Osteoblast (primary cell): Measurements from ENCODE around the gene SOX10. TPM values are rescaled to one million over a fixed set of nuclear protein-coding genes. Genes with fewer than 3 reads are reported as not detected.

Experiments
- DNase-seq: peaks from one replicate; pipeline ENCODE4 v3.0.0; 2011; ENCODE audit warnings: low spot score, mixed read lengths; ENCODE audit not compliant: insufficient read length; ENCODE audit errors: missing footprints
- H2AFZ ChIP-seq: 2 replicates; pipeline ENCODE4 v1.6.0; 2011; ENCODE audit warnings: mild to moderate bottlenecking, low read length
- H3K27ac ChIP-seq: 2 replicates; pipeline ENCODE4 v1.5.1; 2011; ENCODE audit warnings: mild to moderate bottlenecking, low read depth, low read length, moderate library complexity
- H3K27me3 ChIP-seq: 2 replicates; pipeline ENCODE4 v1.6.0; 2012; ENCODE audit warnings: mild to moderate bottlenecking, control low read depth, inconsistent platforms, low read length, moderate library complexity; ENCODE audit not compliant: insufficient read depth
- H3K36me3 ChIP-seq: 2 replicates; pipeline ENCODE4 v1.5.1; 2011; ENCODE audit warnings: mild to moderate bottlenecking, low read length, control low read depth, moderate library complexity; ENCODE audit not compliant: insufficient read depth
- H3K4me1 ChIP-seq: 2 replicates; pipeline ENCODE4 v1.5.1; 2011; ENCODE audit warnings: mild to moderate bottlenecking, low read length, control low read depth, moderate library complexity; ENCODE audit not compliant: insufficient read depth
- H3K4me2 ChIP-seq: 2 replicates; pipeline ENCODE4 v1.6.0; 2011; ENCODE audit warnings: mild to moderate bottlenecking, low read length; ENCODE audit not compliant: insufficient read depth
- H3K4me3 ChIP-seq: fragments of 200-600 bp; sonication (generic); 3 replicates; pipeline ENCODE4 v1.5.1; 2012; ENCODE audit warnings: mild to moderate bottlenecking, low read length, inconsistent platforms; ENCODE audit not compliant: insufficient read depth
- H3K79me2 ChIP-seq: 2 replicates; pipeline ENCODE4 v1.6.0; 2012; ENCODE audit warnings: mild to moderate bottlenecking, low read length, control low read depth, inconsistent platforms; ENCODE audit not compliant: insufficient read depth
- H3K9me3 ChIP-seq: 2 replicates; pipeline ENCODE4 v1.5.1; 2011; ENCODE audit warnings: low read depth, low read length, control low read depth
- H4K20me1 ChIP-seq: 2 replicates; pipeline ENCODE4 v1.6.0; 2012; ENCODE audit warnings: mild to moderate bottlenecking, low read length, control low read depth; ENCODE audit not compliant: insufficient read depth
- total RNA-seq: library from RNA; depleted of rRNA; stranded (reverse); fragments of >200 nt; gene quantifications from 2 replicates; pipeline ENCODE4 v1.2.3, GENCODE V29; 2012
- TF ChIP-seq, protein P1 (sequence below): IDR thresholded peaks from 2 replicates; pipeline ENCODE4 v1.5.1; 2011; ENCODE audit warnings: mild to moderate bottlenecking, low read depth, low read length, moderate library complexity; ENCODE audit errors: extremely low read depth

The SOX10 gene
- total RNA-seq = not detected in 2 replicates

DNA sequence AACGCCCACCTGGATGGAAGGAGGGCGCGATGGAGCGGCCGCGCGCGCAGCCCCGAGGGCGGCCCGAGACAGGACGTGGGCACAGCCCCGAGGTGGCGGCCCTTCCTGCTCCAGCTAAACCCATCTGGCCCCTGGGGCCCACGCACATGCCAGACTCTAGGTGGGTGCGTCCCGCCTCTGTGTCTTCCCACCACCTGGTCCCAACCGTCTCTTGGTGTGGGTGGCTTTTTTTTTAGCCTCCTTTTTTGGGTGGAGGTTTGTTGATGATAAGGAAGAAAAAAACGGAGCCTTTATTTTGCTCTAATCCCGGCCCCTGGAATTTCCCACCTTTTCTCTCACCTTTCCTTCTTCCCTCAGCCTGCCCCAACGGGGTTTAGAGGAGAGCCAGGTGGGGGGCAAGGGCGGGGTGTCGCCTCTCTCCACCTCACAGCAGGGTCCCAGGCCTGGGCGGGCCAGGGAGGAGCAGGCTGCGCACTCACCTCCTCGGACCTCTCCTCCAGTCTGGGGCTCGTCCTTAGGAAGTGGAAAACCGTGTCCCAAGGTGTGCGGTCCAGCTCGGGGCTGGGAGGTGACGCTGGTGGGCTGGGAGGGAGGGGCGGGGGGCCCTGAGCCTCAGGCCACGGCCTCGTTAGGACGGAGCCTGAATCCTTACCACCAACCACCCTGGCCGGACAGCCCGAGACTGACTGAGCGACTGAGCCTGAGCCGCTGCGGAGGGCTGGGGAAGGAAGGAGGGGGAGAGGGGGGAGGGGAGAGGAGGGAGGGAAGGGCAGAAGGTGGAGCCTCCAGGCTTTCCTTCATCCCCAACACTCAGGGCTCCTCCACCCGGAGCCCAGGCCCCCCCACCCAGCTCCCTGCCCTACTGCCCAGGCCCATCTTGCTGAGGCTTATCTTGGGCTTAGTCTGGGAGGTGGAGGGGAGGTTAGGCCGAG, at the start of gene SOX10:
TSS of gene SOX10 (minus strand) at position 696 of the 932 bp plus-strand sequence. CDS start 771 bp downstream, outside the sequence.
- H3K36me3 ChIP-seq = no peaks in the 10 kb centered on the region
- H3K9me3 ChIP-seq = no peaks in the 10 kb centered on the region
- H3K27me3 ChIP-seq = no peaks in the 10 kb centered on the region
- TF ChIP-seq, protein P1, sequence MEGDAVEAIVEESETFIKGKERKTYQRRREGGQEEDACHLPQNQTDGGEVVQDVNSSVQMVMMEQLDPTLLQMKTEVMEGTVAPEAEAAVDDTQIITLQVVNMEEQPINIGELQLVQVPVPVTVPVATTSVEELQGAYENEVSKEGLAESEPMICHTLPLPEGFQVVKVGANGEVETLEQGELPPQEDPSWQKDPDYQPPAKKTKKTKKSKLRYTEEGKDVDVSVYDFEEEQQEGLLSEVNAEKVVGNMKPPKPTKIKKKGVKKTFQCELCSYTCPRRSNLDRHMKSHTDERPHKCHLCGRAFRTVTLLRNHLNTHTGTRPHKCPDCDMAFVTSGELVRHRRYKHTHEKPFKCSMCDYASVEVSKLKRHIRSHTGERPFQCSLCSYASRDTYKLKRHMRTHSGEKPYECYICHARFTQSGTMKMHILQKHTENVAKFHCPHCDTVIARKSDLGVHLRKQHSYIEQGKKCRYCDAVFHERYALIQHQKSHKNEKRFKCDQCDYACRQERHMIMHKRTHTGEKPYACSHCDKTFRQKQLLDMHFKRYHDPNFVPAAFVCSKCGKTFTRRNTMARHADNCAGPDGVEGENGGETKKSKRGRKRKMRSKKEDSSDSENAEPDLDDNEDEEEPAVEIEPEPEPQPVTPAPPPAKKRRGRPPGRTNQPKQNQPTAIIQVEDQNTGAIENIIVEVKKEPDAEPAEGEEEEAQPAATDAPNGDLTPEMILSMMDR = no peak
- H2AFZ ChIP-seq = no peak within 1 kb of the TSS
- no peak within 1 kb of the TSS for H3K27ac ChIP-seq
- DNase-seq = peak; percentile 81
- H3K4me1 ChIP-seq = no peaks in the 10 kb centered on the region
- no peak within 1 kb of the TSS for H3K4me2 ChIP-seq
- H3K79me2 ChIP-seq = no peaks in the 10 kb centered on the region
- peaks cover 5% of the 10 kb centered on the region for H4K20me1 ChIP-seq
- H3K4me3 ChIP-seq = no peak within 1 kb of the TSS

DNA sequence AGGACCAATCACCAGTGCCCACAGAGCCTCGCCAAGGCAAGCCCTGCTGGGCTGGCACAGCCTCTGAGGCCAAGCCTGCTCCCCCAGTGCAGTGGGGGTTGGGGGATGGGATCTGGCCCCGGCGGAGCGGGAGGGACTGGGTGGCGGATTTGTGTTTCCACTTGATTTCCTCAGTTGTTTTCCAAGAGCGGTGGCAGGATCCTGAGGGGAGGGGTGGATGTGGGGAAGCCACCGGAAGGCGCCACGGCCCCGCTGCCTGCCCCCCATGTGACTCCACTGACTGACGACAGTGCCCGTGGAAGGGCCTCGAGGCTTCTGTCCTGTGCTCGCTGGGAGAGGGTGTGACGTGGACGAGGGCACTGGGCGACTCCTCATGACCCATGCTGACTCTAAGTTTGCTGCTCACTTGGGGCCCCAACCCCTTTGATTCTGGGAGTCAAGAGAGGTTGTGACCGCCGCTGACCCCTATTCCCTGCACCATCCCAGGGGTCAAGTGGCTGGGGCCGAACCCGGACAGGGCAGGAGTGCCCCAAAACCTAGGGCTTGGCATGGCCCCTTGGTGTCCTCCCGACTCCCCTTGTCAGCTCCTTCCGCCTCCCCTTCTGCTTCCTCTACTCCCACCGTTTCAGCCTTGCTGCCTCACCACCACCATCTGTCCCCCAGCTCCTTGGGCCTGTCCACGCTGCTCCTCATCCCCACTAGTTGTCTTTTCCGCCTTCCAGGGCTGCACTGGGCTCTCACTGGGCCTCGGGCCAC, 49.3 kb upstream of the SOX10 start:
- H4K20me1 ChIP-seq = no peaks in the 10 kb centered on the region
- H3K4me2 ChIP-seq = no peak overlapping the region
- H3K27ac ChIP-seq = no peak overlapping the region
- no peak for DNase-seq
- H3K36me3 ChIP-seq = no peaks in the 10 kb centered on the region
- peaks cover 30% of the 10 kb centered on the region for H3K4me1 ChIP-seq
- TF ChIP-seq, protein P1 = no peak
- no peaks in the 10 kb centered on the region for H3K27me3 ChIP-seq
- peak overlapping the region; percentile 78 for H2AFZ ChIP-seq
- no peak overlapping the region for H3K4me3 ChIP-seq
- no peaks in the 10 kb centered on the region for H3K9me3 ChIP-seq
- H3K79me2 ChIP-seq = no peaks in the 10 kb centered on the region

DNA sequence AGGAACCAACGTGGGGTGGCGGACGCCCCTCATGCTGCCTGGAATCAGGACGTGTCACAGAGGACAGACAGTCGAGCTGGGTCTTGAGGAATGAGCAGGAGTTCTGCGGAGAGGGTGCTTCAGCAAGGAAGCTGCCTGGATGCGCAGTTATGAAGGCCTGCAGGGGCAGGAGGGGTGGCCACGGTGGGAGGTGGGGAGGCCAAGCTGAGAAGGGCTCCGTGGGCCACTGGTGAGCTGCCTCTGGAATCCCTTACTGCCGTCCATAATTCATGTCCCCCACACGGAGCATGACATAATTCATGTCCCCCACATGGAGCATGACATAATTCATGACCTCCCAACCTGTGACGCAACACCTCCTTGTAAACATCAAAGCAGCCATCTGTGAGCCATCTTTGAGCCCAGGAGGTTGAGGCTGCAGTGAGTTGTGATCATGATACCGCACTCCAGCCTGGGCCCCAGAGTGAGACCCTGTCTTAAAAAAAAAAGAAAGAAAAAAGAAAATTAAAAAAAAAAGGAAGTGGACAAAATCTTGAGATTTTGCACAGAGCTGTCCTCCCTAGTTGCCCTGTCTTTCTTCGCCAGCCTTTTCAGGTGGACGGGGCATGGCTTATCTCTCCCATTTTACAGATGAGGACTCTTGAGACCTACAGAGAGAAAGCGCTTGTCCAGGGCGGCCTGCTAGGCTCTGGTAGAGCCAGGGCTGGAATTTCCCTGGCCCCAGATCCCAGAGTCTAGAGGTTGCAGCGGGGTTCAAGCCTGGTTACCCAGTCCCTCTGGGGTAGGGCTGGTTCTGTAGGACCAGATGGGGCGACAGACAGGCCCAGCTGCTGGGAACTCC, 48.5 kb upstream of the SOX10 start:
- Histone ChIP-seq H3K9me3 (no peaks in the 10 kb centered on the region), H3K27me3 (no peaks in the 10 kb centered on the region), H3K4me1 (peaks cover 30% of the 10 kb centered on the region), H3K4me3 (no peak overlapping the region), H3K27ac (peak overlapping the region; percentile 5), H3K36me3 (no peaks in the 10 kb centered on the region), H3K4me2 (no peak overlapping the region), H2AFZ (no peak overlapping the region), H4K20me1 (no peaks in the 10 kb centered on the region), H3K79me2 (no peaks in the 10 kb centered on the region)
- TF ChIP-seq, protein P1 = no peak
- peak; percentile 76 for DNase-seq
